Stimulated activated CD4-positive, alpha-beta T cell treated with anti-CD3 and anti-CD28 coated beads, TNF-alpha, amount 100 ng/mL, for 4 hours (primary cell): ENCODE measurements around the gene COL5A2.

Source experiments
- DNase-seq, 3 experiments: peaks; one replicate each; pipeline ENCODE4 v3.0.0-alpha.2; 2020; ENCODE audit warnings: low read depth in 3 of 3

COL5A2 gene

GRCh38 chr2:189178726-189179569, 613 bp downstream of the COL5A2 start:
- DNase-seq, result no peak

DNA sequence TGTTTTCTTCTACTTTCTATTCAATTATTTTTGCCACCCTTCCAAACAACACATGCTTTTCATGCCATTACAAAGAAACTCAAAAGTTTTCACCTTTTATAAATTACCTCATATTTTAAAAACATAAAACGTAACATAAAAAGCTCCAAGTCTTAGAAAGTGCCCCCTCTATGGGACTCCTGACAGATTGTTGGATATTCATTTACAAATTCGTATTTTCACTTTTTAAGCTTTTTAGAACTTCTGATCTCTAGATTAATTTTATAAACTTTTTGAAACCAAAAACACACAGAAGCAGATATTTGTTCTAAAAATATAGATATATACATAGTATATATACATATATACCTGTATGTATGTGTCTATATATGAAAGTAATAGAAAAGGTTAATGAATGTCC, 1.5 kb downstream of the COL5A2 start:
- DNase-seq, result no peak

DNA sequence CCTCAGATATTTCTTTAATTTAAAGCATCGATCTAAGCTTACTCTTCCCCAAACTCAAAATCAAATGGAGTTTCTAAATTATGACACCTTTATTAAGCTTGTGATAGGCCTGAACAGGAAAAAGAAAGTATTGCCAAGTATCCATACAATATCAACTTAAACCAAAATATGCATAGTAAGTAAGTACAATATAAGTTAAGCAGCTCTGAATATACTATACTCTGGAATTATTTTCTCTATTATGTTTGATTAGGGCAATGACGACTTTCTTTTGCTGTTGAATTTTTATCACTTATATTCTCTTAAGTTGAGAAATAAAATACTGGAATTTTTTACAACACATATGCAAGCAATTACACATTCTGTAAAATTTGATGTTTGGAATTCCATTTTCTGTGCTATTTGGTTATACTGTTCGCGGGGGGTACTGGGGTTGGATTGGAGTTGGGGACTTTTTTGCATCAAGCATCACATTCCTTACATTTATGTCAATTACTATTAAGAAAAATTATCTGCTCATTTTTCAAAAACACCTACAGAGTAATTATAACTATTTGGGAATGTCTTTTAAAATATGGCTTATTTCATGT, 2.2 kb downstream of the COL5A2 start:
- DNase-seq, result no peak

DNA sequence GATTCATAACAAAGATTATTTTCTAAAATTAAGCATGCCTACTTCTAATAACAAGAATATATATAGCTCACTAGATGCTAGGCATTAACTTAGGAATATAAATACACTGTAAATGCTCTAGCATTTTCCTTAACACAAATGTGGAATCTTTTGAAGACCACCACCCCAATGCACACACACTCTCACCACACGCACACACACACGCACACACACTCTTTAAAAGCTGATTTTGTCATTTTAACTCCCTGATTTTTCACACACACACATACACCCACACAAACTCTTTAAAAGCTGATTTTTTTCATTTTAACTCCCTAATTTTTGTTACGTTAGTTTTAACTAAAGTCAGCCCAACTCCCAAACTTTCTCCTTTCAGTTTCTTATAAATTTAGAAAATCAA, 3.0 kb downstream of the COL5A2 start:
- DNase-seq, result no peak

GRCh38 chr2:189175869-189176433, 3.6 kb downstream of the COL5A2 start:
- DNase-seq, result no peak

- DNase-seq, result no peak
Observed at GRCh38 chr2:189171956-189172609, 7.5 kb downstream of the COL5A2 start.

GRCh38 chr2:189168856-189169499, 10.6 kb downstream of the COL5A2 start:
- DNase-seq, result no peak

GRCh38 chr2:189165656-189166380, 13.7 kb downstream of the COL5A2 start:
- no peak for DNase-seq

DNA sequence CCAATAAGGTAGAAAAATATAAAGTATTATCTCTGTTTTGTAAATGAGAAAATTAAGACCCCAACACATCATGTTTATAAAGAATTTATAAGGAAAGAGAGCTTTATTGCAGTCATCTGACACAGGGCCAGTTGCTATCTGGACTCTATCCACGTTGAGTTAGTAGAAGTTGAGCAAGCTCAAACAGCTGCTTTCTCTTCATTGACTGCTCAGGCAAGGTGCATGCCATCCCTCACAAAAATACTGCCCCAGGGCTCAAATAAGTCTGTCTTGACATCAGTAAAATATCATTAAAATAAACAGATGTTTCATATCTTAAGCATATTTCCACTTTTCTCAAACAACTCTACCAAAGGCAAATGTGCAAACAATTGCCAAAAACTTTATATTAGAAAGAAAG, 14.8 kb downstream of the COL5A2 start:
- DNase-seq, result no peak

GRCh38 chr2:189163889-189164288, 15.7 kb downstream of the COL5A2 start:
- DNase-seq, result no peak

- no peak for DNase-seq
Observed at GRCh38 chr2:189162566-189162965, 17.0 kb downstream of the COL5A2 start.

GRCh38 chr2:189161894-189162293, 17.7 kb downstream of the COL5A2 start:
- DNase-seq, result no peak

- no peak for DNase-seq
Observed at GRCh38 chr2:189159717-189160116, 19.8 kb downstream of the COL5A2 start.

DNA sequence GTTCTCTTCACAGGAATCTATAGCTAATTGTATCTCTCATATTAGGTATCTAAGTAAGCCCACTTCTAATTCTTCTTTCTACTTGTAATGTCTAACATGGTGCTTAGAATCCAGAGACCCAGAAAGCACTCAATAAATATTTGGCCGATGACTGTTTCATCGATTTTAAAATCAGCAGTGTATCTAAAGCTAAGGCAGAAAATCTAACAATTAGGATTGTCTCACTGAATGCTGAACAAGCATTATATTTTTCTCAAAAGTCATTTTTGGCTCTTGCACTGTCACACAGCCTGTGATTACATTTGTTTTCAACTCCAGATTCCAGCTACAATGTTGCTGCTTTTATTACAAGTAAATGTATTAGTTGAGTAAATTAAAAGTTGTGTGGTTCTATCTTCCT, 20.3 kb downstream of the COL5A2 start:
- DNase-seq, result no peak

DNA sequence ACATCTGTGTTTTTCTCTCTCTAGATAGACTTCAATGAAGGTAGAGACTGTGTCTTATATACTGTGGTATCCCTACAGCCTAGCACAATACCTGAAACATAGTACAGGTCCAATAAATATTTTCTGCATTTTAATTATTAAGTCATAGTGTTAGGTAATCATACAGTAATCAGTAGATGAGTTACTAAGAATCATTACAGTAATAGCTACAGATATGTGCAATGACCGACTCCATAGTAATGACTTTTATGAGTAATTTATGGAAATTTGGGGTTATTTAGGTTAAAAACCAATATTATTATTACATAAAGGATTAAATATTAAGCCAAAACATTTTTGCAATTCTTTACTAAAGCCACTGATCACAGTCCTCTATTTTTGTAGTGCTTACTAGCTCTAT, 21.6 kb downstream of the COL5A2 start:
- no peak for DNase-seq

DNA sequence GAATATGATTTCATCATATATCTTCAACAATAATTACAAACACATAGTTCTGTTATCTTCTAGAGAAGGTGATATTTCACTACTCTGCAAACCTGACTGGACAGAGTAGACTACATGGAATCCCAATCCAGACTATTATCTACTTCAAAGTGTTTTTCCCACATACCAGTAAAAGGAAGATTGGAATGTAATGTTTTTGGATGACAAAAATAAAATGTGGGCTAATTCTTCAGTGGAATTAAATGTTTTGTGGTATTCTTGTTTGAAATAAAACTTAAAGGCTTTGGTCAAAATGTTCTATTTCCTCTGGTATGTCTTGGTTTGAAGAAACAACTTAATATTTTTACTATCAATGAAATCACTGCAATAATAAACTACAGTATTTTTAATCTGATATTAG, 22.1 kb downstream of the COL5A2 start:
- DNase-seq, result no peak

DNA sequence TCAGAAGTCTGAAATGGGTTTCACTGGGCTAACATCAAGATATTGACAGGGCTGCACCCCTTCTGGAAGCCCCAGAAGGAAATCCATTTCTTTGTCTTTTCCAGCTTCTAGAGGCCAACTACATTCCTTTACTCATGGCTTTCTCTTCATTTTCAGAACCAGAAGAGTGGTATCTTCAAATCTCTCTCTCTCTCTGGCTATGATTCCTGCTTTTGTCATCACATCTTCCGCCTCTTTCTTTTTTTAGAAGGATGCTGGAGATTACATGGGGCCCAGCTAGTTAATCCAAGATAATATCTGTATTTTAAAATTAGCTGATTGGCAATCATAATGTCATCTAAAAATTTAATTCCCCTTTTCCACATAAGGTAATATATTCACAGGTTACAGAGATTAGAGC, 23.8 kb downstream of the COL5A2 start:
- no peak for DNase-seq

DNA sequence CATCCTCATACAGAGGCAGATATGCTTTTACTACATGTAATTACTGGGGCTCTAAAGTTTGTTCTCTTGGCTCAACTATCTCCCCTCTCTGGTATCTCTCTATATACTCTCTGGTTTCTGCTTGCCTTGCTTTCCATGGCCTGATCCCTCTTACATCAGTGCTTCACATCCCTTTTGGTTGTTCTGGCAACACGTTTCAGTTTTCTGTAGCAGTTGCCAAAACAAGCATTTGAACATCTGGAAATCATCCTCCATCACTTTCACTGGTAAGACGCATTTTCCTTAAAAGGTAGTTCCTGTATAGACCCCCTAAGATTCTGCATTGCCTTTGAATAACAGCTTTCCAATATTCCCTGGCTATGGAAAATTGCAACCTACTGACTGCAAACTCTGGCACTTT, 25.9 kb downstream of the COL5A2 start:
- no peak for DNase-seq

DNA sequence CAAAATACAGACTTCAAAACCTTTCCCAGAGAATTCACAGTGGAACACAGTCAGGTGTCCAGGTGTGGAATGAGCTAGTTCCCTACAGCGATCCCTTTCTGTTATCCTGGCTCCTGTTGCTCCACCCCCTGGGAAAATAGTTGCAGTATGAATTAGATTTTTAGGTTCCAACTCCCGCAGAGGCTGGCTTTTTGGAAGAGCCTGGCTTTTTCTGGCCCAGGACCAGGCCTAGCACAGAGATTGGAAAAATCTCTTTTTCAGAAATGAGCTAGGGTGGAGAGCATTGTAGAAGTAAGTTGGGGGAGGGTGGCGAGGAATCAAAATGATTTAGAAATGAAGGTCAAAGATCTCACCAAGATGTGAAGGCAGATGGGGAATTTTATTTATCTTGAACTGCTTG, 27.1 kb downstream of the COL5A2 start:
- DNase-seq, result no peak

- DNase-seq, result no peak
Observed at GRCh38 chr2:189151906-189152305, 27.7 kb downstream of the COL5A2 start.

- DNase-seq, result no peak
Observed at GRCh38 chr2:189150033-189150432, 29.5 kb downstream of the COL5A2 start.

GRCh38 chr2:189147989-189148388, 31.6 kb downstream of the COL5A2 start:
- DNase-seq, result no peak
